Brain microvascular endothelial cell (primary cell): ENCODE results near the gene RHOXF2.
"Not testable (repeated sequence)": the region's sequence is repeated elsewhere in the genome, so short reads cannot be mapped to it uniquely, and the experiment has no call there.

Experiments used
- DNase-seq: peaks from one replicate; pipeline ENCODE4 v3.0.0-alpha.2; 2020
- H3K27ac ChIP-seq: fragments of 250-450 bp; sonication (Bioruptor Pico); 2 replicates; pipeline ENCODE4 v1.5.1; 2020; ENCODE audit warnings: mild to moderate bottlenecking, moderate library complexity
- H3K27me3 ChIP-seq: fragments of 250-450 bp; sonication (Bioruptor Pico); replicated peaks from 2 replicates; pipeline ENCODE4 v1.5.1; 2020; ENCODE audit warnings: mild to moderate bottlenecking
- H3K36me3 ChIP-seq: fragments of 250-450 bp; sonication (Bioruptor Pico); replicated peaks from 2 replicates; pipeline ENCODE4 v1.5.1; 2020; ENCODE audit warnings: mild to moderate bottlenecking
- H3K4me3 ChIP-seq: 2 replicates; pipeline ENCODE4 v1.5.1; 2011; ENCODE audit warnings: low read depth, mild to moderate bottlenecking, control low read depth, low read length, moderate library complexity
- CTCF ChIP-seq: IDR thresholded peaks from 2 replicates; pipeline ENCODE4 v1.5.1; 2011; ENCODE audit warnings: low read depth, mild to moderate bottlenecking, moderate library complexity, low read length, control low read depth, inconsistent platforms; ENCODE audit errors: missing control alignments
- in situ Hi-C: cut with HindIII; loops from 2 replicates; pipeline ENCODE4 v1.10.0; 2017; ENCODE audit warnings: low sequenced_read_pairs, low pct_ligation_motif_present

RHOXF2 gene

GRCh38 chrX:120145295-120145925 lies 13.0 kb upstream of the RHOXF2 start:
- no peak overlapping the region for H3K4me3 ChIP-seq
- H3K27ac ChIP-seq: no peak overlapping the region
- H3K27me3 ChIP-seq: no peaks in the 10 kb centered on the region
- DNase-seq: no peak
- TF ChIP-seq CTCF: no peak
- no peaks in the 10 kb centered on the region for H3K36me3 ChIP-seq
- in situ Hi-C loops: no loop called here

GRCh38 chrX:120146323-120146722 lies 12.1 kb upstream of the RHOXF2 start:
- in situ Hi-C loops, DNase-seq, H3K27ac ChIP-seq, H3K36me3 ChIP-seq, H3K27me3 ChIP-seq, H3K4me3 ChIP-seq: not testable (repeated sequence)

- in situ Hi-C loops: no loop called here
- no peak for DNase-seq
- Histone ChIP-seq H3K27me3 (no peaks in the 10 kb centered on the region), H3K4me3 (no peak overlapping the region), H3K27ac (no peak overlapping the region), H3K36me3 (no peaks in the 10 kb centered on the region)
- no peak for TF ChIP-seq CTCF
Observed at GRCh38 chrX:120147537-120147936, 10.9 kb upstream of the RHOXF2 start.

- H3K4me3 ChIP-seq, H3K27ac ChIP-seq, in situ Hi-C loops, H3K27me3 ChIP-seq, H3K36me3 ChIP-seq, DNase-seq: not testable (repeated sequence)
Observed at GRCh38 chrX:120150109-120150744, 8.2 kb upstream of the RHOXF2 start.

- H3K27me3 ChIP-seq, in situ Hi-C loops, DNase-seq: not testable (repeated sequence)
Observed at GRCh38 chrX:120159086-120159485, 673 bp downstream of the RHOXF2 start.

GRCh38 chrX:120193254-120193653 lies 34.8 kb downstream of the RHOXF2 start:
- H3K27me3 ChIP-seq, DNase-seq, H3K4me3 ChIP-seq, H3K36me3 ChIP-seq, in situ Hi-C loops, H3K27ac ChIP-seq: not testable (repeated sequence)

More at GRCh38 chrX:120159086-120159485, 673 bp downstream of the RHOXF2 start:
- H3K27ac ChIP-seq, H3K4me3 ChIP-seq, H3K36me3 ChIP-seq: not testable (repeated sequence)

- in situ Hi-C loops, H3K36me3 ChIP-seq, DNase-seq, H3K27me3 ChIP-seq, H3K27ac ChIP-seq, H3K4me3 ChIP-seq: not testable (repeated sequence)
Observed at GRCh38 chrX:120193720-120194119, 35.3 kb downstream of the RHOXF2 start.

GRCh38 chrX:120195786-120196185 lies 37.4 kb downstream of the RHOXF2 start:
- in situ Hi-C loops: not testable (repeated sequence)

GRCh38 chrX:120196626-120197283 lies 38.3 kb downstream of the RHOXF2 start:
- H3K27me3 ChIP-seq, in situ Hi-C loops, H3K4me3 ChIP-seq, DNase-seq, H3K27ac ChIP-seq, H3K36me3 ChIP-seq: not testable (repeated sequence)

More at GRCh38 chrX:120195786-120196185, 37.4 kb downstream of the RHOXF2 start:
- H3K4me3 ChIP-seq, DNase-seq, H3K27ac ChIP-seq, H3K27me3 ChIP-seq, H3K36me3 ChIP-seq: not testable (repeated sequence)
